ENCODE measurements around the gene POLG2. TPM values are rescaled to one million over a fixed set of nuclear protein-coding genes. Genes with fewer than 3 reads are reported as not detected.

The POLG2 gene
- total RNA-seq, 3 donors from 2014 or later, result 10.8 to 13.5 (median 11.8) TPM

- intact Hi-C loops (cut with DNase I, micrococcal nuclease), result no loop called here
- DNase-seq, result peak; percentile 93 to 94 (median 94)
- H3K4me3 ChIP-seq, result peak overlapping the region; percentile 99
- no peaks in the 10 kb centered on the region for H3K9me3 ChIP-seq
- TF ChIP-seq, protein P1, sequence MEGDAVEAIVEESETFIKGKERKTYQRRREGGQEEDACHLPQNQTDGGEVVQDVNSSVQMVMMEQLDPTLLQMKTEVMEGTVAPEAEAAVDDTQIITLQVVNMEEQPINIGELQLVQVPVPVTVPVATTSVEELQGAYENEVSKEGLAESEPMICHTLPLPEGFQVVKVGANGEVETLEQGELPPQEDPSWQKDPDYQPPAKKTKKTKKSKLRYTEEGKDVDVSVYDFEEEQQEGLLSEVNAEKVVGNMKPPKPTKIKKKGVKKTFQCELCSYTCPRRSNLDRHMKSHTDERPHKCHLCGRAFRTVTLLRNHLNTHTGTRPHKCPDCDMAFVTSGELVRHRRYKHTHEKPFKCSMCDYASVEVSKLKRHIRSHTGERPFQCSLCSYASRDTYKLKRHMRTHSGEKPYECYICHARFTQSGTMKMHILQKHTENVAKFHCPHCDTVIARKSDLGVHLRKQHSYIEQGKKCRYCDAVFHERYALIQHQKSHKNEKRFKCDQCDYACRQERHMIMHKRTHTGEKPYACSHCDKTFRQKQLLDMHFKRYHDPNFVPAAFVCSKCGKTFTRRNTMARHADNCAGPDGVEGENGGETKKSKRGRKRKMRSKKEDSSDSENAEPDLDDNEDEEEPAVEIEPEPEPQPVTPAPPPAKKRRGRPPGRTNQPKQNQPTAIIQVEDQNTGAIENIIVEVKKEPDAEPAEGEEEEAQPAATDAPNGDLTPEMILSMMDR (IDR thresholded peaks at IDR 0.05), result no peak
- ATAC-seq, result peak; percentile 66
- H3K4me1 ChIP-seq (ENCODE audit: low read depth), result peaks cover 33% of the 10 kb centered on the region
- peaks cover 39% of the 10 kb centered on the region for H3K36me3 ChIP-seq (ENCODE audit: low read depth)
These were observed 8.7 kb upstream of the POLG2 start for GRCh38 chr17:64505340-64506200.

DNA sequence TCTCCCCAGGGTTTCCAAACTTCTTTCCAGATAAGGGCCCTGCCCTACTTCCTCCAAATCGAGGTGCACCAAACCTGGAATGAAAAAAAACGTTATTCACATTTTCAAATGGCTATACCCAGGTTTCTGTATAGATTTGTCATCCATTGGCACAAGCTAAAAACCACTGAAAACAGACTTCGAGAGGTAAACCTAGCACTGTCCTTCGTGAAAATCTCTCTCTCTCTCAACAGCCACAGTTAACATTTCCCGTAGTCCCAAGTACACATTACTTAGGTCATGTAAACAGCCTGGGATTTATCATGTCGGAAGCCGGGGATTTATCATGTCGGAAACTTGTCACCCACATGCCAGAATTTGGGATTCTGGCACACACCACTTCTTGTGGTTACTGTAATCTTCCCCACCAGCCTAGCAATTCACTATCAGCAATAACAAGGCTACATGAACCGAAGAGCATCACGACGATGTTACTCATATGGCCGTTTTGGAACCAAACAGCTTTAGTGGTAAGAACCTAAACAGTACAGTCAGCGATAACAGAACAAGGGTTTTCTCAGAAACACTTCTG is 8.0 kb upstream of the POLG2 start:
- H3K4me1 ChIP-seq (ENCODE audit: low read depth), result peaks cover 38% of the 10 kb centered on the region
- H3K4me3 ChIP-seq, result peak overlapping the region; percentile 99
- peaks cover 39% of the 10 kb centered on the region for H3K36me3 ChIP-seq (ENCODE audit: low read depth)
- no peak for ATAC-seq
- DNase-seq, result no peak
- intact Hi-C loops (cut with DNase I, micrococcal nuclease), result no loop called here
- H3K9me3 ChIP-seq, result no peaks in the 10 kb centered on the region
- TF ChIP-seq, protein P1 (IDR thresholded peaks at IDR 0.05), result no peak

DNA sequence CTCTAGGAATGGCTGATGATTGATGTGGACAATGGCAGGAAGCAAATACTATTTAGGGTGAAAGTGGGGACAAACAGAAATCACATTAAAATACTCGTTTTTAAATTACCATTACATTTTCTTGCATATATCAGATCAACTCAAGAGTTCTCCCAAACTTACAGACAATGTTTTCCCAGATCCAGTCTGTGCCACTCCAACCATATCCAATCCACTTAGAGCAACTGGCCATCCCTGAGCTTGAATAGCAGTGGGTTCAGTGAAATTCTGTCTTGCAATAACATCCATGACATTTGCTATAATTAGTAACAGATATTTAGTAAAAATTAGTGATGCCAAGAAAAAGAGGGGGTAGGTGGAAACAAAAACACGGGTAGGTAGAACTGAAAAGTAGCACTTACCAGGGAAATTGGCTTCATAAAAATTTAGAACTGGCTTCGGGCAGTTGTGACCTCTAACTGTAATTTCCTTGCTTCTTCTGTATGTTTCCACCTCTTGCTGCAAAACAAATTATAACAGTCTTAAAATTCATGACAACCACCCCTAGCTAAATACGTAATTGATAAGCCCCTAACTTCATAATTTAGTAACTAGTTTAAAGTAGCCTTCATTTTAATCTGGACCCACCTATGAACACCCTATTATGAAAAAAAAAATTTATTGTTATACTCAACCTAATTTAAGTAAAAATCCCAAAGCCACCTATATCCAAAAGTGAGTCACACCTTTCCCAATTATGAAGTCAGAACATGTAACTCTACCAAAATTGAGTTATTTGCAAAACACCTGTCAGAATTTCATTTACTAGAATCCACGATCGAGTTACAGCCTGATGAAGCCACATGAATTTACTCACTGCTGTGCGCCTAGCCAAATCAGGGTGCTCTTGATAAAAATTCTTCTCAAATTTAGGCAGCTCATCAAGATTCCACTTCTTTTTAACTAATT is 7.2 kb upstream of the POLG2 start:
- Histone ChIP-seq H3K4me1 (ENCODE audit: low read depth) (peaks cover 41% of the 10 kb centered on the region), H3K4me3 (no peak overlapping the region), H3K9me3 (no peaks in the 10 kb centered on the region), H3K36me3 (ENCODE audit: low read depth) (peaks cover 39% of the 10 kb centered on the region)
- intact Hi-C loops (cut with DNase I, micrococcal nuclease), result no loop called here
- TF ChIP-seq, protein P1 (IDR thresholded peaks at IDR 0.05), result no peak
- no peak for DNase-seq
- no peak for ATAC-seq

DNA sequence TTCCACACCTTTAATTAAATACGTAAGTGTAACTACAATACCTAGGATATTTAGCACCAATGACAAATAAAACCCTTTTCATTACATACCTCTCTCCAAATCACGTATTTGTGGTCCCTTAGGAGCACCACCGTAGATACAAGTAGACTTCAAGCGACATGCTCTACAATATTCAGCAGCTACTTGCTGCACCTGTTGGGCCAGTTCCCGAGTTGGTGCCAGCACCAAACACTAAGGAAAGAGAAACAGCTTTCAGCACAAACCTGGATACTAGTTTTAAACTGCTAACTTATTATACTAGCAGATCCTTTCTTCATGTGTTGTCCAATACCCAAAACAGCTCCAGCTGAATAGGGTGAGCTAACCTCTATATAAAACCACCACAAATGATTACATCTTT is 6.5 kb upstream of the POLG2 start:
- intact Hi-C loops (cut with DNase I, micrococcal nuclease), result no loop called here
- ATAC-seq (no peak), DNase-seq (no peak)
- TF ChIP-seq, protein P1 (IDR thresholded peaks at IDR 0.05), result no peak
- H3K9me3 ChIP-seq, result no peaks in the 10 kb centered on the region
- peaks cover 45% of the 10 kb centered on the region for H3K4me1 ChIP-seq (ENCODE audit: low read depth)
- H3K36me3 ChIP-seq (ENCODE audit: low read depth), result peaks cover 45% of the 10 kb centered on the region
- no peak overlapping the region for H3K4me3 ChIP-seq

DNA sequence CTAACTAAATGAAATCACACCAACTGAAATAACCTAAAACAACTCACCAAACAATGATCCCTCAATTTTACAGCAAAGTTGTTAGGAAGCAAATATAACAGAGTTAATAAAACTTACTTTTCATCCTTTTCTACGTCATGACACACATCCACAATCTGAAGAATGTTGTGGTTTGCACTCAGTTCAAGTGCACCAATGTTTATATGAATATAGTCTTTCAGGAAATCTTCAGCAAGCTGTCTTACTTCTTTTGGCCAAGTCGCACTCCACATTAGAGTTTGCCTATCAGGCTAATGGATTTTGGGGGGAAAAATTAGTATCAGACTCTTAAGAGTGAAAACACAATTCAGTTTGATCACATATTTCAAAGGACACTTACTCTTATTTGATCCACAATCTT is 6.0 kb upstream of the POLG2 start:
- H3K36me3 ChIP-seq (ENCODE audit: low read depth), result peaks cover 45% of the 10 kb centered on the region
- DNase-seq (no peak), ATAC-seq (no peak)
- TF ChIP-seq, protein P1 (IDR thresholded peaks at IDR 0.05), result no peak
- H3K4me3 ChIP-seq, result no peak overlapping the region
- H3K9me3 ChIP-seq, result no peaks in the 10 kb centered on the region
- intact Hi-C loops (cut with DNase I, micrococcal nuclease), result no loop called here
- peaks cover 44% of the 10 kb centered on the region for H3K4me1 ChIP-seq (ENCODE audit: low read depth)

Measured in mucosa of descending colon (tissue), 3 donors.